ENCODE measurements around the gene C1orf167. TPM values are rescaled to one million over a fixed set of nuclear protein-coding genes. Genes with fewer than 3 reads are reported as not detected.

Gene C1orf167
- total and polyA plus RNA-seq, 2 of the 8 experiments (the other 6 are each of a cell fraction or from before 2014, with no cell fraction given): 0.70 to 1.3 TPM

- no peak overlapping the region for H4K5ac ChIP-seq (ENCODE audit: insufficient read length, low read depth, low read length)
- no peaks in the 10 kb centered on the region for H3K23me2 ChIP-seq (ENCODE audit: low read depth, low read length)
- H3K27me3 ChIP-seq (replicated peaks in 1 of 4; ENCODE audit: control insufficient read depth in 3 of 4, extremely low read depth in 1 of 4, insufficient read depth in 3 of 4, low read length in 3 of 4): no peaks in the 10 kb centered on the region
- no peak overlapping the region for H3K14ac ChIP-seq (ENCODE audit: insufficient read length)
- no peak overlapping the region for H3K56ac ChIP-seq (replicated peaks; ENCODE audit: insufficient read length, low read depth, low read length)
- ChIA-PET POLR2A (ENCODE audit: partially characterized antibody) (interaction anchor here (0.5 to 1.4 kb wide), 2 partner anchors 10 to 188 kb away, joined by 3 to 4 read pairs; no protein-coding TSS in a partner anchor), CTCF (ENCODE audit: partially characterized antibody) (interaction anchor here (0.9 to 1.1 kb wide), 2 partner anchors 10 to 50 kb away, joined by 3 to 4 read pairs; no protein-coding TSS in a partner anchor)
- no peak overlapping the region for H4K91ac ChIP-seq (replicated peaks; ENCODE audit: insufficient read length, low read length)
- no peak overlapping the region for H3K9ac ChIP-seq (replicated peaks in 1 of 4; ENCODE audit: extremely low read depth in 1 of 4, low read depth in 3 of 4, low read length in 3 of 4)
- FAIRE-seq (no peak), DNase-seq (ENCODE audit: low read depth in 1 of 2, low spot score in 2 of 2) (no peak)
- no peak overlapping the region for H2BK15ac ChIP-seq (ENCODE audit: low read length)
- no peak overlapping the region for H3K4me3 ChIP-seq (ENCODE audit: extremely low read depth in 1 of 4, insufficient read depth in 2 of 4, low read depth in 3 of 4, low read length in 4 of 4)
- no peak overlapping the region for H2AFZ ChIP-seq (ENCODE audit: low read length)
- no peak overlapping the region for H3K4ac ChIP-seq (replicated peaks; ENCODE audit: insufficient read length, low read depth, low read length)
- H3K79me1 ChIP-seq (ENCODE audit: low read depth, low read length): no peaks in the 10 kb centered on the region
- H2AK5ac ChIP-seq (ENCODE audit: low read depth, low read length): no peak overlapping the region
- H2BK5ac ChIP-seq (ENCODE audit: low read depth, low read length): no peak overlapping the region
- H2BK20ac ChIP-seq (ENCODE audit: low read length): no peak overlapping the region
- 94% methylated on average over 6 of the region's 6 CpGs; no CpG with 5 or more reads in 1 of the 2 experiments for WGBS, 2 experiments (ENCODE audit: extremely low coverage in 1 of 2, insufficient coverage in 1 of 2, insufficient read length in 1 of 2, insufficient replicate concordance in 2 of 2, low coverage in 1 of 2, low lambda C conversion rate in 2 of 2, missing lambda C conversion rate in 1 of 2)
- no peak overlapping the region for H3K27ac ChIP-seq (ENCODE audit: low read depth, low read length)
- H3K23ac ChIP-seq (ENCODE audit: insufficient read length): no peak overlapping the region
- H2BK120ac ChIP-seq (replicated peaks; ENCODE audit: low read depth, low read length): no peak overlapping the region
- H3K36me3 ChIP-seq (ENCODE audit: control insufficient read depth in 2 of 4, insufficient read depth in 4 of 4, low read length in 3 of 4): no peaks in the 10 kb centered on the region
- no peak overlapping the region for H3K18ac ChIP-seq (ENCODE audit: extremely low read depth, low read length)
- no peak overlapping the region; the same call in 1 of the 2 replicates for H2BK12ac ChIP-seq (ENCODE audit: low read depth, low read length)
- no peak overlapping the region; the same call in 1 of the 2 replicates for H4K8ac ChIP-seq (ENCODE audit: extremely low read depth, insufficient read depth, low read length)
- no peaks in the 10 kb centered on the region for H3K79me2 ChIP-seq (ENCODE audit: control insufficient read depth in 1 of 2, insufficient read depth in 2 of 2, low read length in 2 of 2)
- no peak overlapping the region for H3K4me2 ChIP-seq (ENCODE audit: insufficient read depth in 1 of 2, low read depth in 2 of 2, low read length in 2 of 2)
- peaks cover 5 to 20% (median 13%) of the 10 kb centered on the region in 4 experiments for H3K4me1 ChIP-seq (replicated peaks in 1 of 4; ENCODE audit: control insufficient read depth in 3 of 4, insufficient read depth in 4 of 4, low read length in 3 of 4)
- H4K20me1 ChIP-seq (replicated peaks in 1 of 2; ENCODE audit: control insufficient read depth in 1 of 2, insufficient read depth in 2 of 2, low read length in 2 of 2): no peaks in the 10 kb centered on the region
- H3K9me3 ChIP-seq (ENCODE audit: insufficient read depth in 2 of 2, low read depth in 1 of 2, low read length in 1 of 2): no peaks in the 10 kb centered on the region
- TF ChIP-seq RAD21 (IDR thresholded peaks at IDR 0.05 in 1 of 2, conservative IDR thresholded peaks at IDR 0.05 in 1 of 2; ENCODE audit: low read depth in 2 of 2, low read length in 2 of 2) (no peak), POLR2AphosphoS5 (IDR thresholded peaks at IDR 0.05; ENCODE audit: low read depth, low read length) (no peak), CBX8 (IDR thresholded peaks at IDR 0.05; ENCODE audit: borderline replicate concordance, low read depth, low read length) (no peak), RFX5 (IDR thresholded peaks at IDR 0.05; ENCODE audit: borderline replicate concordance, low read depth, low read length) (no peak), SP1 (IDR thresholded peaks at IDR 0.05; ENCODE audit: low read depth, low read length) (no peak), PHF8 (conservative IDR thresholded peaks at IDR 0.05; ENCODE audit: low read depth, low read length) (no peak), SAP30 (IDR thresholded peaks at IDR 0.05; ENCODE audit: insufficient read depth, insufficient replicate concordance, low read length) (no peak), HDAC2 (IDR thresholded peaks at IDR 0.05; ENCODE audit: borderline replicate concordance in 1 of 2, low read depth in 2 of 2, low read length in 2 of 2) (no peak), GTF2F1 (IDR thresholded peaks at IDR 0.05; ENCODE audit: borderline replicate concordance, low read depth, low read length) (no peak), KDM5A (IDR thresholded peaks at IDR 0.05; ENCODE audit: low read length) (no peak), CHD1 (IDR thresholded peaks at IDR 0.05; ENCODE audit: low read depth, low read length) (no peak), TBP (IDR thresholded peaks at IDR 0.05; ENCODE audit: low read depth, low read length) (no peak)
Measured at GRCh38 chr1:11782127-11782708, 20.2 kb downstream of the C1orf167 start.
